ENCODE results near the gene WHRN. TPM values are rescaled to one million over a fixed set of nuclear protein-coding genes. Genes with fewer than 3 reads are reported as not detected.
A peak's percentile ranks its signal among the peaks of the same experiment; 100 is the strongest.

The WHRN gene
- total and polyA plus RNA-seq, 2 of the 13 experiments (the other 11 are each of a cell fraction or from before 2014, with no cell fraction given): 2.3 to 5.3 TPM

DNA sequence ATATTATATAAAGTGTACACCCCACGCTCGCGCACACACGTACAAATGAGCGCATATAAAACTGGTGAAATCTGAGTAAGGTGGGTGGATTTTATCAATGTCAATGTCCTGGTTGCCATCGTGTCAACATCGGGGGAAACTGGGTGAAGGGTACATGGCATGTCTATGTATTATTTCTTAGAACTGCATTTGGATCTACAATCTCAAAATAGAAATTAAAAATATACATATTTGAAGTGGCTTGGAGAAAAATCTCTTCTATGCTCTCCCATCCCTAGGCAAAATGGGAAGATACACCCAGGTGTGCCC, 763 bp upstream of the WHRN start (continued):
- TF ChIP-seq KDM5B (CRISPR knock-in tag; IDR thresholded peaks at IDR 0.05; ENCODE audit: borderline replicate concordance) (no peak), SP1 (IDR thresholded peaks at IDR 0.05) (no peak), SP1 (CRISPR knock-in tag; IDR thresholded peaks at IDR 0.05) (no peak)
- TF ChIP-seq, protein P1, sequence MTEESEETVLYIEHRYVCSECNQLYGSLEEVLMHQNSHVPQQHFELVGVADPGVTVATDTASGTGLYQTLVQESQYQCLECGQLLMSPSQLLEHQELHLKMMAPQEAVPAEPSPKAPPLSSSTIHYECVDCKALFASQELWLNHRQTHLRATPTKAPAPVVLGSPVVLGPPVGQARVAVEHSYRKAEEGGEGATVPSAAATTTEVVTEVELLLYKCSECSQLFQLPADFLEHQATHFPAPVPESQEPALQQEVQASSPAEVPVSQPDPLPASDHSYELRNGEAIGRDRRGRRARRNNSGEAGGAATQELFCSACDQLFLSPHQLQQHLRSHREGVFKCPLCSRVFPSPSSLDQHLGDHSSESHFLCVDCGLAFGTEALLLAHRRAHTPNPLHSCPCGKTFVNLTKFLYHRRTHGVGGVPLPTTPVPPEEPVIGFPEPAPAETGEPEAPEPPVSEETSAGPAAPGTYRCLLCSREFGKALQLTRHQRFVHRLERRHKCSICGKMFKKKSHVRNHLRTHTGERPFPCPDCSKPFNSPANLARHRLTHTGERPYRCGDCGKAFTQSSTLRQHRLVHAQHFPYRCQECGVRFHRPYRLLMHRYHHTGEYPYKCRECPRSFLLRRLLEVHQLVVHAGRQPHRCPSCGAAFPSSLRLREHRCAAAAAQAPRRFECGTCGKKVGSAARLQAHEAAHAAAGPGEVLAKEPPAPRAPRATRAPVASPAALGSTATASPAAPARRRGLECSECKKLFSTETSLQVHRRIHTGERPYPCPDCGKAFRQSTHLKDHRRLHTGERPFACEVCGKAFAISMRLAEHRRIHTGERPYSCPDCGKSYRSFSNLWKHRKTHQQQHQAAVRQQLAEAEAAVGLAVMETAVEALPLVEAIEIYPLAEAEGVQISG (CRISPR knock-in tag; IDR thresholded peaks at IDR 0.05): no peak

GRCh38 chr9:114504341-114505186, 709 bp downstream of the WHRN start:
- no peaks in the 10 kb centered on the region for H3K9me3 ChIP-seq (ENCODE audit: low read length)
- intact Hi-C loops (cut with micrococcal nuclease; ENCODE audit: unreplicated experiment) (loop anchor here (1.0 to 5.0 kb wide), 2 partner anchors 83 to 148 kb away; partner anchors contain the start of gene ATP6V1G1), in situ Hi-C loops (cut with HindIII; ENCODE audit: extremely low pct_ligation_motif_present, low pct_unique_long_range_greater_than_20kb) (loop anchor here (10.0 kb wide), 1 partner anchor 100 kb away; no protein-coding TSS in a partner anchor)
- ChIA-PET CTCF (ENCODE audit: low intra/inter-chr PET ratio, low total read pairs) (no interaction called here), POLR2A (interaction anchor here (0.8 to 3.4 kb wide), 3 partner anchors 83 to 104 kb away, joined by 3 to 32 read pairs (median 4); partner anchors contain the start of gene ATP6V1G1)
- BruUV-seq (replicated peaks): no TSS peak
- no peak for DNase-seq (ENCODE audit: low spot score)
- peak overlapping the region; percentile 17 for H3K27ac ChIP-seq (ENCODE audit: extremely low read length, insufficient read depth, low read length)
- H3K36me3 ChIP-seq (replicated peaks in 1 of 2; ENCODE audit: control insufficient read depth in 1 of 2, insufficient read depth in 2 of 2, low read length in 2 of 2): no peaks in the 10 kb centered on the region
- peaks cover 0 to 20% of the 10 kb centered on the region in 2 experiments; a peak in 3 of 5 replicates for H3K27me3 ChIP-seq (ENCODE audit: control insufficient read depth in 1 of 2, insufficient read depth in 2 of 2, low read length in 2 of 2)
- no peak overlapping the region for H2AFZ ChIP-seq (ENCODE audit: low read length)
- no peak for ATAC-seq
- peak overlapping the region; percentile 99 for H3K4me2 ChIP-seq (ENCODE audit: low read depth, low read length)
- peak overlapping the region; percentile 76 to 80 (median 77); a peak in 5 of 6 replicates for H3K4me3 ChIP-seq (replicated peaks in 1 of 3; ENCODE audit: insufficient read depth in 1 of 3, low read depth in 2 of 3, low read length in 3 of 3)
- H4K20me1 ChIP-seq (ENCODE audit: insufficient read depth, low read length): no peaks in the 10 kb centered on the region
- FAIRE-seq: no peak
- no peaks in the 10 kb centered on the region for H3K79me2 ChIP-seq (ENCODE audit: insufficient read depth, low read length)
- H3K4me1 ChIP-seq (ENCODE audit: insufficient read depth, low read length): peaks cover 38% of the 10 kb centered on the region
- H3K9ac ChIP-seq (ENCODE audit: insufficient read depth, low read depth, low read length): peak overlapping the region; percentile 83
- WGBS (ENCODE audit: low lambda C conversion rate): 79% methylated on average over 65 of the region's 101 CpGs
- TF ChIP-seq, protein P2, sequence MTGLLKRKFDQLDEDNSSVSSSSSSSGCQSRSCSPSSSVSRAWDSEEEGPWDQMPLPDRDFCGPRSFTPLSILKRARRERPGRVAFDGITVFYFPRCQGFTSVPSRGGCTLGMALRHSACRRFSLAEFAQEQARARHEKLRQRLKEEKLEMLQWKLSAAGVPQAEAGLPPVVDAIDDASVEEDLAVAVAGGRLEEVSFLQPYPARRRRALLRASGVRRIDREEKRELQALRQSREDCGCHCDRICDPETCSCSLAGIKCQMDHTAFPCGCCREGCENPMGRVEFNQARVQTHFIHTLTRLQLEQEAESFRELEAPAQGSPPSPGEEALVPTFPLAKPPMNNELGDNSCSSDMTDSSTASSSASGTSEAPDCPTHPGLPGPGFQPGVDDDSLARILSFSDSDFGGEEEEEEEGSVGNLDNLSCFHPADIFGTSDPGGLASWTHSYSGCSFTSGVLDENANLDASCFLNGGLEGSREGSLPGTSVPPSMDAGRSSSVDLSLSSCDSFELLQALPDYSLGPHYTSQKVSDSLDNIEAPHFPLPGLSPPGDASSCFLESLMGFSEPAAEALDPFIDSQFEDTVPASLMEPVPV (CRISPR knock-in tag; IDR thresholded peaks at IDR 0.05): no peak
- TF ChIP-seq ZNF710 (CRISPR knock-in tag; IDR thresholded peaks at IDR 0.05; ENCODE audit: borderline replicate concordance) (no peak), DNMT1 (CRISPR knock-in tag; IDR thresholded peaks at IDR 0.05) (0 out of 2 replicates have a peak, but pooled peaks have one; percentile 43), ZNF83 (CRISPR knock-in tag; IDR thresholded peaks at IDR 0.05; ENCODE audit: borderline replicate concordance) (no peak), ISL2 (CRISPR knock-in tag; IDR thresholded peaks at IDR 0.05) (no peak), ZNF572 (CRISPR knock-in tag; IDR thresholded peaks at IDR 0.05) (no peak), TOE1 (CRISPR knock-in tag; IDR thresholded peaks at IDR 0.05) (no peak)
- TF ChIP-seq, protein P3, sequence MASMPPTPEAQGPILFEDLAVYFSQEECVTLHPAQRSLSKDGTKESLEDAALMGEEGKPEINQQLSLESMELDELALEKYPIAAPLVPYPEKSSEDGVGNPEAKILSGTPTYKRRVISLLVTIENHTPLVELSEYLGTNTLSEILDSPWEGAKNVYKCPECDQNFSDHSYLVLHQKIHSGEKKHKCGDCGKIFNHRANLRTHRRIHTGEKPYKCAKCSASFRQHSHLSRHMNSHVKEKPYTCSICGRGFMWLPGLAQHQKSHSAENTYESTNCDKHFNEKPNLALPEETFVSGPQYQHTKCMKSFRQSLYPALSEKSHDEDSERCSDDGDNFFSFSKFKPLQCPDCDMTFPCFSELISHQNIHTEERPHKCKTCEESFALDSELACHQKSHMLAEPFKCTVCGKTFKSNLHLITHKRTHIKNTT (CRISPR knock-in tag; IDR thresholded peaks at IDR 0.05): no peak

All from HepG2 (cell line).